ENCODE results near the gene ZNF844. TPM values are rescaled to one million over a fixed set of nuclear protein-coding genes. Genes with fewer than 3 reads are reported as not detected.

The ZNF844 gene
- total and polyA plus RNA-seq, 2 of the 8 experiments (the other 6 are each of a cell fraction or from before 2014, with no cell fraction given), result 3.1 to 9.8 TPM

- no peak overlapping the region for H4K8ac ChIP-seq (ENCODE audit: extremely low read depth, insufficient read depth, low read length)
- CTCF ChIA-PET (ENCODE audit: partially characterized antibody), result no interaction called here
- H3K79me1 ChIP-seq (ENCODE audit: low read depth, low read length), result no peaks in the 10 kb centered on the region
- no peaks in the 10 kb centered on the region for H3K23me2 ChIP-seq (ENCODE audit: low read depth, low read length)
- FAIRE-seq (no peak), DNase-seq (ENCODE audit: low read depth in 1 of 2, low spot score in 2 of 2) (no peak)
- H3K4me2 ChIP-seq (ENCODE audit: insufficient read depth in 1 of 2, low read depth in 2 of 2, low read length in 2 of 2), result no peak overlapping the region
- H3K14ac ChIP-seq (ENCODE audit: insufficient read length), result no peak overlapping the region
- H2BK5ac ChIP-seq (ENCODE audit: low read depth, low read length), result no peak overlapping the region
- 98% methylated on average over 3 of the region's 3 CpGs; no CpG with 5 or more reads in 1 of the 2 experiments for WGBS, 2 experiments (ENCODE audit: extremely low coverage in 1 of 2, insufficient coverage in 1 of 2, insufficient read length in 1 of 2, insufficient replicate concordance in 2 of 2, low coverage in 1 of 2, low lambda C conversion rate in 2 of 2, missing lambda C conversion rate in 1 of 2)
- no peak overlapping the region for H2BK120ac ChIP-seq (replicated peaks; ENCODE audit: low read depth, low read length)
- no peak overlapping the region for H2AK5ac ChIP-seq (ENCODE audit: low read depth, low read length)
- no peak overlapping the region for H3K4ac ChIP-seq (replicated peaks; ENCODE audit: insufficient read length, low read depth, low read length)
- no peak overlapping the region for H4K5ac ChIP-seq (ENCODE audit: insufficient read length, low read depth, low read length)
- H3K27me3 ChIP-seq (replicated peaks in 1 of 4; ENCODE audit: control insufficient read depth in 3 of 4, extremely low read depth in 1 of 4, insufficient read depth in 3 of 4, low read length in 3 of 4), result no peaks in the 10 kb centered on the region
- peak; percentile 64 for TF ChIP-seq ZNF274 (IDR thresholded peaks at IDR 0.05; ENCODE audit: borderline replicate concordance, extremely low read depth, low read length)
- TF ChIP-seq EGR1 (IDR thresholded peaks at IDR 0.05; ENCODE audit: borderline replicate concordance, low read depth, low read length), result no peak
- peaks cover 16 to 74% (median 47%) of the 10 kb centered on the region in 4 experiments for H3K36me3 ChIP-seq (ENCODE audit: control insufficient read depth in 2 of 4, insufficient read depth in 4 of 4, low read length in 3 of 4)
- H3K56ac ChIP-seq (replicated peaks; ENCODE audit: insufficient read length, low read depth, low read length), result no peak overlapping the region
- H3K27ac ChIP-seq (ENCODE audit: low read depth, low read length), result no peak overlapping the region
- no peak overlapping the region for H2BK20ac ChIP-seq (ENCODE audit: low read length)
- H3K23ac ChIP-seq (ENCODE audit: insufficient read length), result no peak overlapping the region
- no peak overlapping the region for H3K18ac ChIP-seq (ENCODE audit: extremely low read depth, low read length)
- no peak overlapping the region for H2BK15ac ChIP-seq (ENCODE audit: low read length)
- H2AFZ ChIP-seq (ENCODE audit: low read length), result no peak overlapping the region
- H3K4me1 ChIP-seq (replicated peaks in 1 of 4; ENCODE audit: control insufficient read depth in 3 of 4, insufficient read depth in 4 of 4, low read length in 3 of 4), result no peaks in the 10 kb centered on the region
- no peak overlapping the region for H3K9ac ChIP-seq (replicated peaks in 1 of 4; ENCODE audit: extremely low read depth in 1 of 4, low read depth in 3 of 4, low read length in 3 of 4)
- H4K91ac ChIP-seq (replicated peaks; ENCODE audit: insufficient read length, low read length), result no peak overlapping the region
- no peaks in the 10 kb centered on the region for H3K79me2 ChIP-seq (ENCODE audit: control insufficient read depth in 1 of 2, insufficient read depth in 2 of 2, low read length in 2 of 2)
- no peak overlapping the region; a peak in 1 of 8 replicates for H3K4me3 ChIP-seq (ENCODE audit: extremely low read depth in 1 of 4, insufficient read depth in 2 of 4, low read depth in 3 of 4, low read length in 4 of 4)
- H3K9me3 ChIP-seq (ENCODE audit: insufficient read depth in 2 of 2, low read depth in 1 of 2, low read length in 1 of 2), result peaks cover 69 to 86% of the 10 kb centered on the region in 2 experiments
- POLR2A ChIA-PET (ENCODE audit: partially characterized antibody), result no interaction called here
- no peaks in the 10 kb centered on the region for H4K20me1 ChIP-seq (replicated peaks in 1 of 2; ENCODE audit: control insufficient read depth in 1 of 2, insufficient read depth in 2 of 2, low read length in 2 of 2)
- H2BK12ac ChIP-seq (ENCODE audit: low read depth, low read length), result no peak overlapping the region
These were observed 12.8 kb downstream of the ZNF844 start for GRCh38 chr19:12077375-12077774.

Data from H1 (cell line).